ENCODE data around the gene EEFSEC.

GRCh38 chr3:128446821-128447220 lies 293.5 kb downstream of the EEFSEC start:
- TF ChIP-seq CTCF (optimal IDR thresholded peaks at IDR 0.05 in 1 of 3, IDR thresholded peaks at IDR 0.05 in 1 of 3, conservative IDR thresholded peaks at IDR 0.05 in 1 of 3; ENCODE audit: extremely low read depth in 1 of 3, insufficient read depth in 2 of 3, low read length in 3 of 3) (no peak), EZH2 (IDR thresholded peaks at IDR 0.05; ENCODE audit: low read length) (no peak)
